ENCODE data around the gene KCNA2. TPM values are rescaled to one million over a fixed set of nuclear protein-coding genes. Genes with fewer than 3 reads are reported as not detected.
A peak's percentile ranks its signal among the peaks of the same experiment; 100 is the strongest.

The KCNA2 gene
- polyA plus RNA-seq, 3 donors: not detected

- peak overlapping the region; percentile 13 for H3K4me2 ChIP-seq (replicated peaks; ENCODE audit: extremely low read depth, low read length, poor library complexity, severe bottlenecking)
- Mint-ChIP-seq H3K4me3 (no peak overlapping the region), H3K36me3 (peaks cover 4 to 5% of the 10 kb centered on the region in 2 donors), H3K27me3 (ENCODE audit: low read depth in 3 of 3) (peaks cover 0 to 4% (median 2%) of the 10 kb centered on the region in 3 donors), H3K9me3 (peaks cover 2 to 11% (median 7%) of the 10 kb centered on the region in 7 donors), H3K27ac (peak overlapping the region; percentile 91 to 97 (median 95)), H3K4me1 (peaks cover 30% of the 10 kb centered on the region)
- 0% methylated on average over 2 of the region's 7 CpGs for WGBS (ENCODE audit: insufficient coverage)
- peaks cover 44 to 45% of the 10 kb centered on the region in 2 donors for H3K4me1 ChIP-seq (ENCODE audit: control insufficient read depth in 1 of 2, insufficient read depth in 2 of 2, low read length in 2 of 2)
- no peaks in the 10 kb centered on the region for H3K36me3 ChIP-seq (replicated peaks in 1 of 2; ENCODE audit: control insufficient read depth in 1 of 2, insufficient read depth in 2 of 2, low read length in 2 of 2)
- intact Hi-C loops (cut with micrococcal nuclease): no loop called here
- H3K9me3 ChIP-seq (replicated peaks in 1 of 2; ENCODE audit: control insufficient read depth in 1 of 2, insufficient read depth in 1 of 2, low read length in 2 of 2): no peaks in the 10 kb centered on the region
- no peak for DNase-seq
- H2AFZ ChIP-seq (ENCODE audit: insufficient read depth, low read depth, low read length, poor library complexity, severe bottlenecking): no peak overlapping the region
- no peaks in the 10 kb centered on the region for H4K20me1 ChIP-seq (ENCODE audit: insufficient read depth, low read length)
- no peaks in the 10 kb centered on the region for H3K79me2 ChIP-seq (ENCODE audit: insufficient read depth, low read length)
- H3K27me3 ChIP-seq (ENCODE audit: control insufficient read depth in 2 of 2, insufficient read depth in 2 of 2, low read length in 2 of 2): no peaks in the 10 kb centered on the region
- TF ChIP-seq CTCF (IDR thresholded peaks at IDR 0.05): no peak
- H3K27ac ChIP-seq (ENCODE audit: low read depth in 1 of 2, low read length in 2 of 2): peak overlapping the region in 1 of 2 donors; percentile 81
- peak overlapping the region in 1 of 3 experiments; percentile 41 for H3K4me3 ChIP-seq (replicated peaks in 1 of 3; ENCODE audit: low read depth in 2 of 3, low read length in 3 of 3)
- no peak overlapping the region for H3K9ac ChIP-seq (ENCODE audit: insufficient read depth, low read length, poor library complexity, severe bottlenecking)
These were observed 20.7 kb upstream of the KCNA2 start for GRCh38 chr1:110626889-110627288.

- Histone ChIP-seq H3K27ac (ENCODE audit: low read depth in 1 of 2, low read length in 2 of 2) (no peak overlapping the region), H2AFZ (ENCODE audit: insufficient read depth, low read depth, low read length, poor library complexity, severe bottlenecking) (peak overlapping the region; percentile 73), H3K9ac (ENCODE audit: insufficient read depth, low read length, poor library complexity, severe bottlenecking) (no peak overlapping the region), H3K4me3 (replicated peaks in 1 of 3; ENCODE audit: low read depth in 2 of 3, low read length in 3 of 3) (no peak overlapping the region), H3K4me1 (ENCODE audit: control insufficient read depth in 1 of 2, insufficient read depth in 2 of 2, low read length in 2 of 2) (peaks cover 34 to 39% of the 10 kb centered on the region in 2 donors), H3K9me3 (replicated peaks in 1 of 2; ENCODE audit: control insufficient read depth in 1 of 2, insufficient read depth in 1 of 2, low read length in 2 of 2) (no peaks in the 10 kb centered on the region), H3K36me3 (replicated peaks in 1 of 2; ENCODE audit: control insufficient read depth in 1 of 2, insufficient read depth in 2 of 2, low read length in 2 of 2) (no peaks in the 10 kb centered on the region), H3K79me2 (ENCODE audit: insufficient read depth, low read length) (no peaks in the 10 kb centered on the region), H3K4me2 (replicated peaks; ENCODE audit: extremely low read depth, low read length, poor library complexity, severe bottlenecking) (no peak overlapping the region), H4K20me1 (ENCODE audit: insufficient read depth, low read length) (no peaks in the 10 kb centered on the region), H3K27me3 (ENCODE audit: control insufficient read depth in 2 of 2, insufficient read depth in 2 of 2, low read length in 2 of 2) (no peaks in the 10 kb centered on the region)
- DNase-seq: peak in 1 of 3 donors; percentile 46
- Mint-ChIP-seq H3K27me3 (ENCODE audit: low read depth in 3 of 3) (peaks cover 0 to 3% (median 2%) of the 10 kb centered on the region in 3 donors), H3K36me3 (no peaks in the 10 kb centered on the region), H3K9me3 (peaks cover 0 to 5% (median 2%) of the 10 kb centered on the region in 7 donors), H3K27ac (peak overlapping the region in 3 of 7 donors; percentile 82 to 96 (median 90)), H3K4me3 (no peak overlapping the region), H3K4me1 (peaks cover 40% of the 10 kb centered on the region)
- intact Hi-C loops (cut with micrococcal nuclease): no loop called here
- WGBS (ENCODE audit: insufficient coverage): no CpG with 5 or more reads among the region's 7 CpGs
- TF ChIP-seq CTCF (IDR thresholded peaks at IDR 0.05): no peak
These were observed 14.5 kb upstream of the KCNA2 start for GRCh38 chr1:110620686-110621085.

Data from CD14-positive monocyte (primary cell).